HUES6 (cell line): Measurements from ENCODE around the gene CLSTN2.

Experiments used
- H3K27ac ChIP-seq: 2 replicates; pipeline ENCODE4 v1.7.0; 2013; ENCODE audit warnings: low read depth, mild to moderate bottlenecking, low read length, inconsistent platforms
- H3K27me3 ChIP-seq: 2 replicates; pipeline ENCODE4 v1.6.1; 2013; ENCODE audit warnings: low read length; ENCODE audit not compliant: control insufficient read depth, insufficient read depth
- H3K36me3 ChIP-seq: 2 replicates; pipeline ENCODE4 v1.6.1; 2013; ENCODE audit warnings: low read length; ENCODE audit not compliant: control insufficient read depth, insufficient read depth
- H3K4me1 ChIP-seq: 2 replicates; pipeline ENCODE4 v1.6.1; 2013; ENCODE audit warnings: low read length; ENCODE audit not compliant: control insufficient read depth, insufficient read depth
- H3K4me3 ChIP-seq: 2 replicates; pipeline ENCODE4 v1.5.1; 2013; ENCODE audit warnings: low read depth, low read length
- H3K9ac ChIP-seq: one replicate; pipeline ENCODE4 v1.6.1; 2013; ENCODE audit warnings: mild to moderate bottlenecking, low read length
- H3K9me3 ChIP-seq: 2 replicates; pipeline ENCODE4 v1.6.1; 2013; ENCODE audit warnings: low read depth, low read length; ENCODE audit not compliant: control insufficient read depth, insufficient read depth

Gene CLSTN2

GRCh38 chr3:140238646-140239314, 303.8 kb downstream of the CLSTN2 start:
- Histone ChIP-seq H3K4me3 (no peak overlapping the region), H3K27ac (no peak overlapping the region), H3K27me3 (no peaks in the 10 kb centered on the region), H3K36me3 (no peaks in the 10 kb centered on the region), H3K9ac (no peak overlapping the region), H3K9me3 (no peaks in the 10 kb centered on the region), H3K4me1 (no peaks in the 10 kb centered on the region)

DNA sequence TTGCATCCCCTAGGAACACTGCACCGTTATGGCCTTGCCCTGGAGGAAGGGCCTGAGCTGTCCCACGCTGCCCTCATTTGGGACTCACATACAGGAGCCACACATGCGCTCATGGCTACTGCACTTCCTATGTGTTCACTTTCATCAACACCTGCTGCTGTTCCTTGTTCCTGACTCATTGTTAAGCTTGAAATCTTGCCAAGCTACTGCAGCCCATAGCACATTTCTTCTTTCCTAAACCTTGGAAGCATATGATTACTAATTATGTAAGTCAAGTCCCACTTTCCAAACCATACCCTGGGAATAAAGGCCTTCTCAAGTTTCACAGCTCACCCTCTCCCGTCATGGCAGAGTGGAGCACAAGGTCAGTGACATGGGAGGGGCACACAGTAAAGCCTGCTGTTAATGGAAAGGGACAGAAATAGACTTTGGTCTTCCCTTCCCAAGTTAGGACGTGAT, 307.9 kb downstream of the CLSTN2 start:
- no peaks in the 10 kb centered on the region for H3K36me3 ChIP-seq
- H3K27ac ChIP-seq: no peak overlapping the region
- H3K9me3 ChIP-seq: no peaks in the 10 kb centered on the region

DNA sequence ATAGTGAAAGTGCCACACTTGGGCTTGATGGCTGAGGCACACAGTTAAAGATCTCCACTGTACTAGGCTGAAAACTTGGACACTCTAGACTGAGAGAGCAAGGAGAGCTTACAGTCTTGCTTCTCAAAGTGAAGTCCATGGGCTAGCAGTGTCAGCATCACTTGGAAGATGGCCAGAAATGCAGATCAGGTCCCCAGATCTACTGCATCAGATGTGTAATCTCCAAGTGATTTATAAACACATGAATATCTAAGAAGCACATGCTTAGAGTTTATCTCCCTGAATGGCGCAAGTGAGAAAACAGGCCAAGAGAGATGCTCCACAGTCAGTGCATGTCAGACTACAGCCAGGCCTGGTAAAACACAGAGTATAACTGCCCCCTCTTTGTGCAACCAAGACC, 308.6 kb downstream of the CLSTN2 start:
- no peaks in the 10 kb centered on the region for H3K9me3 ChIP-seq
- H3K36me3 ChIP-seq: no peaks in the 10 kb centered on the region
- no peak overlapping the region for H3K27ac ChIP-seq
- no peaks in the 10 kb centered on the region for H3K27me3 ChIP-seq
- H3K4me1 ChIP-seq: peaks cover 6% of the 10 kb centered on the region; the same call in 1 of the 2 replicates
- H3K9ac ChIP-seq: no peak overlapping the region
- no peak overlapping the region for H3K4me3 ChIP-seq

More for the DNA sequence above, 307.9 kb downstream of the CLSTN2 start:
- Histone ChIP-seq H3K4me1 (peaks cover 6% of the 10 kb centered on the region; the same call in 1 of the 2 replicates), H3K9ac (no peak overlapping the region), H3K27me3 (no peaks in the 10 kb centered on the region), H3K4me3 (no peak overlapping the region)

- H3K4me1 ChIP-seq: peaks cover 6% of the 10 kb centered on the region; the same call in 1 of the 2 replicates
- no peaks in the 10 kb centered on the region for H3K9me3 ChIP-seq
- no peak overlapping the region for H3K9ac ChIP-seq
- H3K36me3 ChIP-seq: no peaks in the 10 kb centered on the region
- no peaks in the 10 kb centered on the region for H3K27me3 ChIP-seq
- H3K27ac ChIP-seq: no peak overlapping the region
- H3K4me3 ChIP-seq: no peak overlapping the region
Measured at GRCh38 chr3:140244893-140245292, 309.9 kb downstream of the CLSTN2 start.

- no peak overlapping the region for H3K4me3 ChIP-seq
- H3K4me1 ChIP-seq: peaks cover 15% of the 10 kb centered on the region
- H3K27ac ChIP-seq: no peak overlapping the region
- no peaks in the 10 kb centered on the region for H3K27me3 ChIP-seq
- H3K9ac ChIP-seq: no peak overlapping the region
- no peaks in the 10 kb centered on the region for H3K36me3 ChIP-seq
- H3K9me3 ChIP-seq: no peaks in the 10 kb centered on the region
Measured at GRCh38 chr3:140246578-140246977, 311.6 kb downstream of the CLSTN2 start.

DNA sequence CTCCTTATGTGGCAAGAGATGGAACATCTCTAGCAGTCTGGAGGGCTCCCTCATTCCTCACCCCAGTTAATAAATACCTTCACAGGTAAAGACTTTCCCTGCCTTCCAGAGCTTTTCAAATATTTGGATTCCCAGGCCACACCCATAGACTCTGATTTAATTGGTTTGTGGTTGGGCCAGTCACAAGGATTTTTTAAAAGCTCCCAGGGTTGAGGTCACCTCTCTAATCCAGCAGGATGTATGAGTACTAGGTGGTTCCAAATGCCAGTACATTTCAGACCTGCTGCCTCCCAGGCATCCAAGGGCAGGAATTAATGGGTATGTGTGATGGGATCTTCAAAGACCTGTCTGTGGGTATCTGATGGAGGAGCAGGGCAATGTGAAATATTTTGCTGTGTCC, 312.8 kb downstream of the CLSTN2 start:
- H3K27ac ChIP-seq: no peak overlapping the region
- H3K36me3 ChIP-seq: no peaks in the 10 kb centered on the region
- no peak overlapping the region for H3K9ac ChIP-seq
- H3K4me1 ChIP-seq: peaks cover 19% of the 10 kb centered on the region
- H3K27me3 ChIP-seq: no peaks in the 10 kb centered on the region
- no peaks in the 10 kb centered on the region for H3K9me3 ChIP-seq
- no peak overlapping the region for H3K4me3 ChIP-seq

DNA sequence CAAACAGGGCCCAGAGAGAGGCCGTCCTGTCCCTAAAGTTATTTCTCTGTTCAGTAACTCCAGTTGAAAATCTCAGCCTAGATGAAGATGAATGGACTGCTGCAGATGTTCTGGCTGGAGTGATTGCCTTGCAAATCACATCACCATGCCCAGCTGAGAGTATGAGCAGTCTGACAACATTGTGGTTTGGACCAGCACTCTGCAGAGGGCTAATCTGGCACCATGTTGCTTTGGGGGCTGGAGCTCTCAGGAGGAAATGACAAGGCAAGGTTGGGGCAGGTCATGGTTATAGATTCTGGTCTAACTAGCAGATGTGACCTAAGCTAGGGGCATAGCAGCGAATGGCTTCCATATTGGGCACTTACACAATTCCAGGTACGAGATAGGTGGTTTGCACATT, 314.2 kb downstream of the CLSTN2 start:
- no peak overlapping the region for H3K9ac ChIP-seq
- no peaks in the 10 kb centered on the region for H3K9me3 ChIP-seq
- H3K4me3 ChIP-seq: no peak overlapping the region
- no peaks in the 10 kb centered on the region for H3K36me3 ChIP-seq
- H3K4me1 ChIP-seq: peaks cover 19% of the 10 kb centered on the region
- no peaks in the 10 kb centered on the region for H3K27me3 ChIP-seq
- no peak overlapping the region for H3K27ac ChIP-seq

GRCh38 chr3:140250010-140250855, 315.2 kb downstream of the CLSTN2 start:
- Histone ChIP-seq H3K4me3 (no peak overlapping the region), H3K27me3 (no peaks in the 10 kb centered on the region), H3K27ac (no peak overlapping the region), H3K4me1 (peaks cover 19% of the 10 kb centered on the region), H3K9me3 (no peaks in the 10 kb centered on the region), H3K9ac (no peak overlapping the region), H3K36me3 (no peaks in the 10 kb centered on the region)

- no peaks in the 10 kb centered on the region for H3K36me3 ChIP-seq
- H3K27me3 ChIP-seq: no peaks in the 10 kb centered on the region
- no peak overlapping the region for H3K4me3 ChIP-seq
- no peak overlapping the region for H3K9ac ChIP-seq
- H3K27ac ChIP-seq: no peak overlapping the region
- peaks cover 19% of the 10 kb centered on the region for H3K4me1 ChIP-seq
- no peaks in the 10 kb centered on the region for H3K9me3 ChIP-seq
Measured at GRCh38 chr3:140250945-140251344, 316.0 kb downstream of the CLSTN2 start.

- Histone ChIP-seq H3K9me3 (no peaks in the 10 kb centered on the region), H3K9ac (no peak overlapping the region), H3K27me3 (no peaks in the 10 kb centered on the region), H3K27ac (no peak overlapping the region), H3K4me3 (no peak overlapping the region), H3K4me1 (peaks cover 15% of the 10 kb centered on the region), H3K36me3 (no peaks in the 10 kb centered on the region)
Measured at GRCh38 chr3:140251678-140252077, 316.7 kb downstream of the CLSTN2 start.
